ENCODE data around the gene DYNLT1.
"Not testable (repeated sequence)": the region's sequence is repeated elsewhere in the genome, so short reads cannot be mapped to it uniquely, and the experiment has no call there.

The DYNLT1 gene

GRCh38 chr6:158639056-158639455 is 5.5 kb downstream of the DYNLT1 start:
- no peak for DNase-seq
- ATAC-seq, result no peak

- DNase-seq (no peak), ATAC-seq (no peak)
Measured at GRCh38 chr6:158638324-158638854, 6.2 kb downstream of the DYNLT1 start.

- ATAC-seq (no peak), DNase-seq (no peak)
Measured at GRCh38 chr6:158636778-158637177, 7.8 kb downstream of the DYNLT1 start.

- ATAC-seq (no peak), DNase-seq (no peak)
Measured at GRCh38 chr6:158635427-158636073, 9.0 kb downstream of the DYNLT1 start.

- no peak for ATAC-seq
Measured at GRCh38 chr6:158634695-158635426, 9.7 kb downstream of the DYNLT1 start.

GRCh38 chr6:158633127-158633526 is 11.4 kb downstream of the DYNLT1 start:
- no peak for DNase-seq
- no peak for ATAC-seq

More at GRCh38 chr6:158634695-158635426, 9.7 kb downstream of the DYNLT1 start:
- no peak for DNase-seq

GRCh38 chr6:158632538-158633119 is 11.9 kb downstream of the DYNLT1 start:
- DNase-seq, ATAC-seq: not testable (repeated sequence)

- no peak for ATAC-seq
- DNase-seq, result no peak
Measured at GRCh38 chr6:158631678-158632537, 12.6 kb downstream of the DYNLT1 start.

GRCh38 chr6:158630938-158631616 is 13.5 kb downstream of the DYNLT1 start:
- DNase-seq (no peak), ATAC-seq (no peak)

- ATAC-seq (no peak), DNase-seq (no peak)
Measured at GRCh38 chr6:158629367-158630221, 14.9 kb downstream of the DYNLT1 start.

- DNase-seq, result no peak
Measured at GRCh38 chr6:158628542-158628941, 16.0 kb downstream of the DYNLT1 start.

GRCh38 chr6:158627940-158628211 is 16.7 kb downstream of the DYNLT1 start:
- ATAC-seq (no peak), DNase-seq (no peak)

More at GRCh38 chr6:158628542-158628941, 16.0 kb downstream of the DYNLT1 start:
- no peak for ATAC-seq

- ATAC-seq (no peak), DNase-seq (no peak)
Measured at GRCh38 chr6:158627168-158627939, 17.2 kb downstream of the DYNLT1 start.

GRCh38 chr6:158626360-158627167 is 18.0 kb downstream of the DYNLT1 start:
- ATAC-seq, result no peak
- no peak for DNase-seq

GRCh38 chr6:158625881-158626305 is 18.6 kb downstream of the DYNLT1 start:
- ATAC-seq (no peak), DNase-seq (no peak)

- no peak for ATAC-seq
- DNase-seq, result no peak
Measured at GRCh38 chr6:158624684-158625682, 19.6 kb downstream of the DYNLT1 start.

- DNase-seq (no peak), ATAC-seq (no peak)
Measured at GRCh38 chr6:158622545-158623190, 21.9 kb downstream of the DYNLT1 start.

All from stimulated activated naive CD8-positive, alpha-beta T cell treated with anti-CD3 and anti-CD28 coated beads, Interleukin-15, Interleukin-2, amounts not matched to agents 100 U/mL and 50 U/mL, for 24 hours (primary cell).